ENCODE results near the gene DLG4. TPM values are rescaled to one million over a fixed set of nuclear protein-coding genes. Genes with fewer than 3 reads are reported as not detected.

Gene DLG4
- polyA plus RNA-seq, 2 donors, result 3.2 to 11.8 TPM

DNA sequence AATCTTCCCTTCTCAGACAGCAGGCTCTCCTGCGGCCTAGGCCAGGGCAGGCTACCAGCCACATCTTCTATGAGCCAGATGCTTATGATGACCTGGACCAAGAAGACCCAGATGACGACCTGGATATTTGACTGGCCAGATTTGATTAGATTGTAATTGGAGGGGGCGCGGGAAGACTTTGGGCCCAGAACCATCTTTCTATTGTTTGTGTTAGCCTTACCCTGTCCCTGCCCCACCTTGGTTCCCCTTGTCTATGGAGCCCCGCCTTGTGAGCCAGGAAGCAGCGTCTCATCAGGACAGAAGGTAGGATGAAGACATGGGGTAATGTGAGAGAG is 39.9 kb upstream of the DLG4 start:
- peak overlapping the region in 1 of 2 donors; percentile 65 for H3K4me3 ChIP-seq (ENCODE audit: low read depth in 1 of 2, low read length in 2 of 2)
- H3K27ac ChIP-seq (ENCODE audit: low read depth in 2 of 2, low read length in 1 of 2), result peak overlapping the region in 1 of 2 donors; percentile 59
- peaks cover 10 to 16% of the 10 kb centered on the region in 2 donors for H3K36me3 ChIP-seq (ENCODE audit: control insufficient read depth in 2 of 2, insufficient read depth in 2 of 2, low read length in 1 of 2)
- H3K9me3 ChIP-seq (ENCODE audit: control insufficient read depth in 2 of 2, insufficient read depth in 1 of 2, low read depth in 1 of 2, low read length in 1 of 2), result no peaks in the 10 kb centered on the region
- no peaks in the 10 kb centered on the region for H3K27me3 ChIP-seq (ENCODE audit: control insufficient read depth in 1 of 2, insufficient read depth in 2 of 2, low read length in 2 of 2)
- 75 to 92% methylated on average over 6 of the region's 6 CpGs for WGBS, 2 donors
- no peaks in the 10 kb centered on the region for H3K4me1 ChIP-seq (ENCODE audit: control insufficient read depth in 2 of 2, insufficient read depth in 2 of 2, low read length in 1 of 2)

DNA sequence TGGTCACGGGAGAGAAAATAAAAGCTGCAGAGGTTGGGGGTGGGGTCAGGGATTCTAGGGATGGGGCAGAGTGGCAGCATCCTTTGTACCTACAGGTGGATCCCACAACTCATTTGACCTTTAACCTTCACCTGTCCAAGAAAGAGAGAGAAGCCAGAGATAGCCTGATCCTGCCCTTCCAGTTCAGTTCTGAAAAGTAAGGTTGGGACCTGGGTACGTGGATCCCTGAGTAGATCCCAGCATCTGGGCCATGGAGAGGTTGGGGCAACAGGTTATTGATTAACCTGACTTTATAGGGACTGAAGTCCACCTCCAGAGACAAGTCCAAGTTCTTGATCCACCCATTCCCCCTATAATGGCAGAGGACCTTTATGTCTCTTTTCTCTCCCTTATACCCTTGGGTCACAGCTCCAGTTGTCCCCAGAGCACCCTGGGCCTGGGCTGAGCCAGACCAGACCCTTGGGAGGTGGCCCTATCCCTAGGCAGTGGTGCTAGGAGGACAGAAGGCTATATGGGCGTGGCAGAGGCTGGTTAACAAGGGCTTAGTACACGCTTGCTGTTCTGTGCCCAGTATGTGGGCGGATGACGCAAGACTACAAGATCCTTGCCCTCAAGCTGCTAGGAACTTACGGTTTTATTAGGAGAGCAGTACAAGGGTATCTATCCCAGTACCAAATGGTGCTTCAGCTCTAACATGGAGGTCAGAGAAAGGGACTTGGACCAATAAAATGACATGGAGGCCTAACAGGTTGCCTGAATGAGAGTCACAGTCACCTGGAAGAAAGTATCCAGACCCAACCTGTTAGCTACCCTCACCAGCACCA is 39.3 kb upstream of the DLG4 start:
- Histone ChIP-seq H3K4me1 (ENCODE audit: control insufficient read depth in 2 of 2, insufficient read depth in 2 of 2, low read length in 1 of 2) (no peaks in the 10 kb centered on the region), H3K36me3 (ENCODE audit: control insufficient read depth in 2 of 2, insufficient read depth in 2 of 2, low read length in 1 of 2) (peaks cover 10 to 17% of the 10 kb centered on the region in 2 donors), H3K9me3 (ENCODE audit: control insufficient read depth in 2 of 2, insufficient read depth in 1 of 2, low read depth in 1 of 2, low read length in 1 of 2) (no peaks in the 10 kb centered on the region), H3K27ac (ENCODE audit: low read depth in 2 of 2, low read length in 1 of 2) (peak overlapping the region in 1 of 2 donors; percentile 59), H3K27me3 (ENCODE audit: control insufficient read depth in 1 of 2, insufficient read depth in 2 of 2, low read length in 2 of 2) (no peaks in the 10 kb centered on the region), H3K4me3 (ENCODE audit: low read depth in 1 of 2, low read length in 2 of 2) (peak overlapping the region in 1 of 2 donors; percentile 65)
- 65 to 67% methylated on average over 7 of the region's 7 CpGs for WGBS, 2 donors

GRCh38 chr17:7256766-7257456 is 37.3 kb upstream of the DLG4 start:
- Histone ChIP-seq H3K9me3 (ENCODE audit: control insufficient read depth in 2 of 2, insufficient read depth in 1 of 2, low read depth in 1 of 2, low read length in 1 of 2) (no peaks in the 10 kb centered on the region), H3K27ac (ENCODE audit: low read depth in 2 of 2, low read length in 1 of 2) (no peak overlapping the region), H3K27me3 (ENCODE audit: control insufficient read depth in 1 of 2, insufficient read depth in 2 of 2, low read length in 2 of 2) (no peaks in the 10 kb centered on the region), H3K4me3 (ENCODE audit: low read depth in 1 of 2, low read length in 2 of 2) (no peak overlapping the region), H3K36me3 (ENCODE audit: control insufficient read depth in 2 of 2, insufficient read depth in 2 of 2, low read length in 1 of 2) (peaks cover 10 to 17% of the 10 kb centered on the region in 2 donors), H3K4me1 (ENCODE audit: control insufficient read depth in 2 of 2, insufficient read depth in 2 of 2, low read length in 1 of 2) (peaks cover 0 to 2% of the 10 kb centered on the region in 2 donors)
- 86 to 89% methylated on average over 8 of the region's 8 CpGs for WGBS, 2 donors

GRCh38 chr17:7254511-7254910 is 34.9 kb upstream of the DLG4 start:
- no peaks in the 10 kb centered on the region for H3K9me3 ChIP-seq (ENCODE audit: control insufficient read depth in 2 of 2, insufficient read depth in 1 of 2, low read depth in 1 of 2, low read length in 1 of 2)
- WGBS, 2 donors, result 90 to 91% methylated on average over 4 of the region's 4 CpGs
- H3K27ac ChIP-seq (ENCODE audit: low read depth in 2 of 2, low read length in 1 of 2), result no peak overlapping the region

GRCh38 chr17:7253082-7253481 is 33.4 kb upstream of the DLG4 start:
- no peaks in the 10 kb centered on the region for H3K27me3 ChIP-seq (ENCODE audit: control insufficient read depth in 1 of 2, insufficient read depth in 2 of 2, low read length in 2 of 2)
- peak overlapping the region in 1 of 2 donors; percentile 77 for H3K4me3 ChIP-seq (ENCODE audit: low read depth in 1 of 2, low read length in 2 of 2)
- WGBS, 2 donors, result 54 to 71% methylated on average over 5 of the region's 5 CpGs
- peaks cover 5 to 13% of the 10 kb centered on the region in 2 donors for H3K36me3 ChIP-seq (ENCODE audit: control insufficient read depth in 2 of 2, insufficient read depth in 2 of 2, low read length in 1 of 2)
- H3K9me3 ChIP-seq (ENCODE audit: control insufficient read depth in 2 of 2, insufficient read depth in 1 of 2, low read depth in 1 of 2, low read length in 1 of 2), result no peaks in the 10 kb centered on the region
- H3K27ac ChIP-seq (ENCODE audit: low read depth in 2 of 2, low read length in 1 of 2), result peak overlapping the region; percentile 28 to 70
- H3K4me1 ChIP-seq (ENCODE audit: control insufficient read depth in 2 of 2, insufficient read depth in 2 of 2, low read length in 1 of 2), result peaks cover 3 to 6% of the 10 kb centered on the region in 2 donors

More at GRCh38 chr17:7254511-7254910, 34.9 kb upstream of the DLG4 start:
- Histone ChIP-seq H3K4me1 (ENCODE audit: control insufficient read depth in 2 of 2, insufficient read depth in 2 of 2, low read length in 1 of 2) (peaks cover 2 to 3% of the 10 kb centered on the region in 2 donors), H3K4me3 (ENCODE audit: low read depth in 1 of 2, low read length in 2 of 2) (no peak overlapping the region), H3K27me3 (ENCODE audit: control insufficient read depth in 1 of 2, insufficient read depth in 2 of 2, low read length in 2 of 2) (no peaks in the 10 kb centered on the region), H3K36me3 (ENCODE audit: control insufficient read depth in 2 of 2, insufficient read depth in 2 of 2, low read length in 1 of 2) (peaks cover 10 to 17% of the 10 kb centered on the region in 2 donors)

DNA sequence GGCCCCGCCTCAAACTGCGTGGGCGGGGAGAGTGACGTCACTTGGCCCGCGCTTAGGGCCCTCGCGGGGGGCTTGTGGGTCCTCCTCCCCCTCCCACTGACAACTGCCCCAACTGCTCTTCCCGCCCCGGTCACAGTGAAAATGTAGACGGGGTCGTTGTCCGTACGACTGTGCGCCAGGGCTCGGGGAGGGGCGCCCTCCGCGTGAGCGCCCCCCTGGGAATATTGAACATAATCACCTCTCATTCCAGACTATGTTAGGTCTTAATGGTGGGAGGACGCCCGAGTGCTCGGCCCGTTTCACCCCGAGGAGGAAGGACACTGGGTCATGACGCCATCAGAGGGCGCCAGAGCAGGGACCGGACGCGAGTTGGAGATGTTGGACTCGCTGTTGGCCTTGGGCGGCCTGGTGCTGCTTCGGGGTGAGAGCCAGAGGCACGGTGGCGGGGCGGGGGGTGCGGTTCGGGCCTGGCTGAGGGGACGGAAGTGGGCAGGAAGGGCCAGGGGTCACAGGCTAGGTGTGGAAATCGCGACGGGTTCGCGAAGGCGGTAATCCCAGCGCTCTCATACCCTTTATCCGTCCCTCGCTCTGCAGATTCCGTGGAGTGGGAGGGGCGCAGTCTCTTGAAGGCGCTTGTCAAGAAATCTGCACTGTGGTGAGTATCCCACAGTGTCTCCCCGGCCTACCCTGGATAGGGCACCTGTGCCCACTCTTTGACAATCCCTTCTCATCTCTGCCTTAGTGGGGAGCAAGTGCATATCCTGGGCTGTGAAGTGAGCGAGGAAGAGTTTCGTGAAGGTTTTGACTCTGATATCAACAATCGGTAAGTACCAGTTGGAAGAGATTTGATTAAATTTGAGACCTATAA is 32.8 kb upstream of the DLG4 start, which contains the start of gene ELP5:
ELP5 (plus strand) TSS at position 40 of the 868 bp plus-strand sequence; CDS start at position 376, 336 bp downstream.
- peak within 1 kb of the TSS; percentile 99 to 100 for H3K27ac ChIP-seq (ENCODE audit: low read depth in 2 of 2, low read length in 1 of 2)
- peak within 1 kb of the TSS; percentile 77 to 78 for H3K4me3 ChIP-seq (ENCODE audit: low read depth in 1 of 2, low read length in 2 of 2)
- H3K27me3 ChIP-seq (ENCODE audit: control insufficient read depth in 1 of 2, insufficient read depth in 2 of 2, low read length in 2 of 2), result no peaks in the 10 kb centered on the region
- H3K36me3 ChIP-seq (ENCODE audit: control insufficient read depth in 2 of 2, insufficient read depth in 2 of 2, low read length in 1 of 2), result peaks cover 5 to 11% of the 10 kb centered on the region in 2 donors
- H3K4me1 ChIP-seq (ENCODE audit: control insufficient read depth in 2 of 2, insufficient read depth in 2 of 2, low read length in 1 of 2), result peaks cover 3 to 6% of the 10 kb centered on the region in 2 donors
- no peaks in the 10 kb centered on the region for H3K9me3 ChIP-seq (ENCODE audit: control insufficient read depth in 2 of 2, insufficient read depth in 1 of 2, low read depth in 1 of 2, low read length in 1 of 2)
- 1% methylated on average over 46 to 55 of the region's 55 CpGs for WGBS, 2 donors

- Histone ChIP-seq H3K4me1 (ENCODE audit: control insufficient read depth in 2 of 2, insufficient read depth in 2 of 2, low read length in 1 of 2) (peaks cover 3 to 6% of the 10 kb centered on the region in 2 donors), H3K27me3 (ENCODE audit: control insufficient read depth in 1 of 2, insufficient read depth in 2 of 2, low read length in 2 of 2) (no peaks in the 10 kb centered on the region), H3K27ac (ENCODE audit: low read depth in 2 of 2, low read length in 1 of 2) (peak within 1 kb of the TSS; percentile 99 to 100), H3K36me3 (ENCODE audit: control insufficient read depth in 2 of 2, insufficient read depth in 2 of 2, low read length in 1 of 2) (peaks cover 4 to 9% of the 10 kb centered on the region in 2 donors), H3K9me3 (ENCODE audit: control insufficient read depth in 2 of 2, insufficient read depth in 1 of 2, low read depth in 1 of 2, low read length in 1 of 2) (no peaks in the 10 kb centered on the region), H3K4me3 (ENCODE audit: low read depth in 1 of 2, low read length in 2 of 2) (peak within 1 kb of the TSS; percentile 77 to 78)
- 1 to 2% methylated on average over 19 to 41 of the region's 41 CpGs for WGBS, 2 donors
These were observed 32.1 kb upstream of the DLG4 start, which contains the start of gene CTDNEP1 for GRCh38 chr17:7251661-7252175. Gene CTDNEP1, minus strand, starts transcription at chr17:7251734. Its CDS starts 438 bp downstream, at chr17:7251296.

DNA sequence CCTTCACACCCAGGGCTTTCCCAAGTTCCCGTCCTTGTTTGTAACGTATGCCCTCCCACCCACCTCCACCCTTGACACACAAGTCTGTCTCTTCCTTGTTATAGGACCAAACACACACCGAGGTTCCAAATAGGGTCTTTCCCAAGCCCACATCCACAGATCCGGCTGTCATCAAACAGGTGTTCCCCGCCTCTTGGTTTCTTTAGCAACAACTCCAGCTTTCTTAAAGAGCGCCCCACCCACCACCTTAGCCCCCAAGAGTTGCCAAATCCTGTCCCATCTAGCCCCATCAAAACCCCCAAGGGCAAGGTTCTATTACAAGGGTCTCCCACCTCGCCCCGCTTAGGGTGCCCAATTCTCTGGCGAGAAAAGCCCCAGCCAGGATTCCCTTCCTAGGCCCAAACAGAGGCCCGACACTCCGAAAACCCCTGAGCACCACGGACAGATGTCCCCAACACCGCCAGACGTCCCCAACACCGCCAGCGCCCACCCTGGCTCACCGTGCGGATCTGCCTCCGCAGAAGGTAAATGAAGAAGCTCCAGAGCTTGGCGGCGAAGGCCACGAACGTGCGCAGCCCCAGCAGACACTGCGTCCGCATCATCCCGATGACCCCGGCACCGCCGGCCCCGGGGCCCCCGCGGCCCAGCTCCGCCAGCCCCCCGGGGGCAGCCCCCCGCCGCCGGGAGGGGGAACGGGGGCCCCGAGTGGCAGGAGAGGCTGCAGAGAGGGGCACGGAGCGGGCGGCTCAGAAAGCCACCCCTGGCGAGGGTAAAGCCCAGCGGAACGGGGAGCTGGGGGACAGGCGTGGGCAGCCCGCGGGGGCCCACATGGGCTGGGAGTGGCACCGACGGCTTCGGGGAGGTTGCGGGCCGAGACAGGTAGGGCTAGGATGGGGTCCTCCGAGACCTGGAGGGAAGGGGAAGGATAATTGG is 31.3 kb upstream of the DLG4 start:
- Histone ChIP-seq H3K27me3 (ENCODE audit: control insufficient read depth in 1 of 2, insufficient read depth in 2 of 2, low read length in 2 of 2) (no peaks in the 10 kb centered on the region), H3K27ac (ENCODE audit: low read depth in 2 of 2, low read length in 1 of 2) (peak overlapping the region; percentile 99 to 100), H3K36me3 (ENCODE audit: control insufficient read depth in 2 of 2, insufficient read depth in 2 of 2, low read length in 1 of 2) (peaks cover 0 to 5% of the 10 kb centered on the region in 2 donors), H3K9me3 (ENCODE audit: control insufficient read depth in 2 of 2, insufficient read depth in 1 of 2, low read depth in 1 of 2, low read length in 1 of 2) (no peaks in the 10 kb centered on the region), H3K4me3 (ENCODE audit: low read depth in 1 of 2, low read length in 2 of 2) (peak overlapping the region; percentile 77 to 78), H3K4me1 (ENCODE audit: control insufficient read depth in 2 of 2, insufficient read depth in 2 of 2, low read length in 1 of 2) (peaks cover 3 to 6% of the 10 kb centered on the region in 2 donors)
- WGBS, 2 donors, result 0 to 1% methylated on average over 43 to 55 of the region's 55 CpGs

Data from esophagus (tissue), 2 donors.